Natural killer cell (primary cell): ENCODE measurements around the gene SCART1. TPM values are rescaled to one million over a fixed set of nuclear protein-coding genes. Genes with fewer than 3 reads are reported as not detected.

Experiments
- ATAC-seq, 3 donors: fragments of 150-1000 bp in 2 of 3; fragments of 200-7000 bp in 1 of 3; cut with Tn5 transposase; 1 replicate in 1 of 3; 2 replicates in 2 of 3; pipeline ENCODE4 v1.10.0; 2021; ENCODE audit warnings: mild to moderate bottlenecking in 2 of 3, moderate library complexity in 2 of 3
- DNase-seq, 2 donors: peaks; one replicate each; pipeline versions ENCODE4 v3.0.0 to v3.0.0-alpha.2; 2013 to 2021; ENCODE audit warnings: mixed read lengths in 1 of 2
- H3K27ac ChIP-seq: one replicate; pipeline ENCODE4 v1.5.1; 2013; ENCODE audit warnings: mild to moderate bottlenecking, low read length
- H3K27me3 ChIP-seq: one replicate; pipeline ENCODE4 v1.6.1; 2013; ENCODE audit warnings: low read length; ENCODE audit not compliant: control insufficient read depth, insufficient read depth
- H3K36me3 ChIP-seq: one replicate; pipeline ENCODE4 v1.6.1; 2013; ENCODE audit warnings: low read length; ENCODE audit not compliant: control insufficient read depth, insufficient read depth
- H3K4me1 ChIP-seq: one replicate; pipeline ENCODE4 v1.6.1; 2013; ENCODE audit warnings: low read length; ENCODE audit not compliant: control insufficient read depth, insufficient read depth
- H3K4me3 ChIP-seq: one replicate; pipeline ENCODE4 v1.5.1; 2013; ENCODE audit warnings: low read length
- H3K9me3 ChIP-seq: one replicate; pipeline ENCODE4 v1.6.1; 2013; ENCODE audit warnings: low read length; ENCODE audit not compliant: control insufficient read depth, insufficient read depth
- H3K27ac Mint-ChIP-seq, 2 donors: one replicate each; pipeline ENCODE4 v1.8.0; 2022; ENCODE audit warnings: mild to moderate bottlenecking in 2 of 2, mixed read lengths in 2 of 2, moderate library complexity in 1 of 2
- H3K27me3 Mint-ChIP-seq, 2 donors: one replicate each; pipeline ENCODE4 v1.8.0; 2022; ENCODE audit warnings: low read depth in 2 of 2, mixed read lengths in 2 of 2
- H3K36me3 Mint-ChIP-seq: one replicate; pipeline ENCODE4 v1.8.0; 2022; ENCODE audit warnings: mixed read lengths
- H3K4me1 Mint-ChIP-seq, 2 donors: one replicate each; pipeline ENCODE4 v1.8.0; 2022; ENCODE audit warnings: mixed read lengths in 2 of 2
- H3K4me3 Mint-ChIP-seq: one replicate; pipeline ENCODE4 v1.8.0; 2022; ENCODE audit warnings: mild to moderate bottlenecking, moderate library complexity, mixed read lengths
- H3K9me3 Mint-ChIP-seq, 2 donors: one replicate each; pipeline ENCODE4 v1.8.0; 2022; ENCODE audit warnings: mixed read lengths in 2 of 2
- WGBS: methylation state at CpG from one replicate; pipeline ENCODE4 v1.1.7; 2013; ENCODE audit warnings: missing lambda C conversion rate; ENCODE audit not compliant: insufficient coverage; 5-methylcytosine and 5-hydroxymethylcytosine counted together
- intact Hi-C: fragments of 100-400 bp; cut with micrococcal nuclease; formaldehyde crosslinking; loops from one replicate; pipeline ENCODE4 v1.14.2; 2022
- total RNA-seq, 4 donors: library from RNA; stranded (reverse); fragments of 120-200 nt in 1 of 4; gene quantifications; one replicate each; pipeline versions ENCODE4 v1.2.3 to v1.2.4, GENCODE V29; 2013 to 2022
- TF ChIP-seq, protein P1 (sequence below): fragments of 200-600 bp; IDR thresholded peaks from one replicate; pipeline ENCODE4 v1.8.0; 2022; ENCODE audit warnings: antibody characterized with exemption

The SCART1 gene
- total RNA-seq, 3 donors from 2014 or later (not counting 1 experiment from before 2014, with no cell fraction given): 8.6 to 13.8 (median 9.9) TPM

DNA sequence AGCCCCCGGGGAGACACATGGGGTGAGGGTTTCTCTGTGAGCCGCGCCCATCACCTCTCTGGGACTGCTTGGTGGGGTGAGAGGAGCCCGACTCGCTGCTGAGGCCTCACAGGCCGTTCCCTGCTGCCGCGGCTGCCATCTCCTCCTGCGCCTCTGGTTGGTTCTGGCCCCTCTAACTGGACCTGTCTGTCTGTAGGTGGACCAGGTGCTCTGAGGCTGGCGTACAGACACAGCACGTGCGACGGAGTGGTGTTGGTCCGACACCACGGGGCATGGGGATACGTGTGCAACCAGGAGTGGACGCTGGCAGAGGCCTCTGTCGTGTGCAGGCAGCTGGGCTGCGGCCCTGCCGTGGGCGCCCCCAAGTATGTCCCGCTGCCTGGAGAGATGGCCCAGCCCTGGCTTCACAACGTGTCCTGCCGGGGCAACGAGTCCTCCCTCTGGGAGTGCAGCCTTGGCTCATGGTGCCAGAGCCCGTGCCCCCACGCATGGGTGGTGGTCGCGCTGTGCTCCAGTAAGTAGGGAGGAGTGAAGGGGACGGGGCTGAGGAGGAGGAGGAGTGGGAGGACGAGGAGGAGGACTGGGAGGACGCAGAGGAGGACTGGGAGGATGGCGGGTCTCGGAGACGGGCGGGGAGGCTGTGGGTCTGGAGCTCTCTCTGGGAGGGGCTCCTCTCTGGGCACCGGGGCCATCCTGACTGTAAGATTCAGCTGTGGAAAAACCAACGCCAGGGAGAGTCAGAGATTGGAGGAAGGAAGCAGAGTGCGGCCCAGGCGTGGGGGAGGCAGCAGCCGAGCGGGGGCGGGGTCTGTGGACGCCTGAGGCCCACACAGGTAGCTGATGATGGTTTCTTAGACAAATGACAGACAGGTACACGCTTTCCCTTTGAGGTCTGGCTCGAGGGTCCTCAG lies 2.6 kb downstream of the SCART1 start:
- H3K36me3 ChIP-seq: no peaks in the 10 kb centered on the region
- H3K9me3 Mint-ChIP-seq: no peaks in the 10 kb centered on the region
- H3K4me1 ChIP-seq: peaks cover 7% of the 10 kb centered on the region
- no peak overlapping the region for H3K4me3 ChIP-seq
- no peaks in the 10 kb centered on the region for H3K27me3 ChIP-seq
- WGBS: 88% methylated on average over 46 of the region's 46 CpGs
- no peak overlapping the region for H3K27ac Mint-ChIP-seq
- no peaks in the 10 kb centered on the region for H3K9me3 ChIP-seq
- DNase-seq (no peak), ATAC-seq (no peak)
- no peaks in the 10 kb centered on the region for H3K27me3 Mint-ChIP-seq
- no peak overlapping the region for H3K4me3 Mint-ChIP-seq
- no peak overlapping the region for H3K27ac ChIP-seq
- intact Hi-C loops: no loop called here
- H3K4me1 Mint-ChIP-seq: peaks cover 0 to 5% of the 10 kb centered on the region in 2 donors
- H3K36me3 Mint-ChIP-seq: no peaks in the 10 kb centered on the region
- TF ChIP-seq, protein P1, sequence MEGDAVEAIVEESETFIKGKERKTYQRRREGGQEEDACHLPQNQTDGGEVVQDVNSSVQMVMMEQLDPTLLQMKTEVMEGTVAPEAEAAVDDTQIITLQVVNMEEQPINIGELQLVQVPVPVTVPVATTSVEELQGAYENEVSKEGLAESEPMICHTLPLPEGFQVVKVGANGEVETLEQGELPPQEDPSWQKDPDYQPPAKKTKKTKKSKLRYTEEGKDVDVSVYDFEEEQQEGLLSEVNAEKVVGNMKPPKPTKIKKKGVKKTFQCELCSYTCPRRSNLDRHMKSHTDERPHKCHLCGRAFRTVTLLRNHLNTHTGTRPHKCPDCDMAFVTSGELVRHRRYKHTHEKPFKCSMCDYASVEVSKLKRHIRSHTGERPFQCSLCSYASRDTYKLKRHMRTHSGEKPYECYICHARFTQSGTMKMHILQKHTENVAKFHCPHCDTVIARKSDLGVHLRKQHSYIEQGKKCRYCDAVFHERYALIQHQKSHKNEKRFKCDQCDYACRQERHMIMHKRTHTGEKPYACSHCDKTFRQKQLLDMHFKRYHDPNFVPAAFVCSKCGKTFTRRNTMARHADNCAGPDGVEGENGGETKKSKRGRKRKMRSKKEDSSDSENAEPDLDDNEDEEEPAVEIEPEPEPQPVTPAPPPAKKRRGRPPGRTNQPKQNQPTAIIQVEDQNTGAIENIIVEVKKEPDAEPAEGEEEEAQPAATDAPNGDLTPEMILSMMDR: no peak

GRCh38 chr10:133457100-133457841 lies 3.5 kb downstream of the SCART1 start:
- peaks cover 0 to 5% of the 10 kb centered on the region in 2 donors for H3K4me1 Mint-ChIP-seq
- H3K4me1 ChIP-seq: peaks cover 7% of the 10 kb centered on the region
- no peaks in the 10 kb centered on the region for H3K9me3 Mint-ChIP-seq
- no peak overlapping the region for H3K4me3 Mint-ChIP-seq
- H3K36me3 Mint-ChIP-seq: no peaks in the 10 kb centered on the region
- TF ChIP-seq, protein P1: no peak
- H3K27me3 ChIP-seq: no peaks in the 10 kb centered on the region
- H3K9me3 ChIP-seq: no peaks in the 10 kb centered on the region
- no peaks in the 10 kb centered on the region for H3K36me3 ChIP-seq
- H3K27me3 Mint-ChIP-seq: no peaks in the 10 kb centered on the region
- intact Hi-C loops: no loop called here
- WGBS: 96% methylated on average over 34 of the region's 34 CpGs
- H3K4me3 ChIP-seq: no peak overlapping the region
- DNase-seq (peak in 1 of 2 donors; percentile 13), ATAC-seq (no peak)
- H3K27ac ChIP-seq: no peak overlapping the region
- no peak overlapping the region for H3K27ac Mint-ChIP-seq

DNA sequence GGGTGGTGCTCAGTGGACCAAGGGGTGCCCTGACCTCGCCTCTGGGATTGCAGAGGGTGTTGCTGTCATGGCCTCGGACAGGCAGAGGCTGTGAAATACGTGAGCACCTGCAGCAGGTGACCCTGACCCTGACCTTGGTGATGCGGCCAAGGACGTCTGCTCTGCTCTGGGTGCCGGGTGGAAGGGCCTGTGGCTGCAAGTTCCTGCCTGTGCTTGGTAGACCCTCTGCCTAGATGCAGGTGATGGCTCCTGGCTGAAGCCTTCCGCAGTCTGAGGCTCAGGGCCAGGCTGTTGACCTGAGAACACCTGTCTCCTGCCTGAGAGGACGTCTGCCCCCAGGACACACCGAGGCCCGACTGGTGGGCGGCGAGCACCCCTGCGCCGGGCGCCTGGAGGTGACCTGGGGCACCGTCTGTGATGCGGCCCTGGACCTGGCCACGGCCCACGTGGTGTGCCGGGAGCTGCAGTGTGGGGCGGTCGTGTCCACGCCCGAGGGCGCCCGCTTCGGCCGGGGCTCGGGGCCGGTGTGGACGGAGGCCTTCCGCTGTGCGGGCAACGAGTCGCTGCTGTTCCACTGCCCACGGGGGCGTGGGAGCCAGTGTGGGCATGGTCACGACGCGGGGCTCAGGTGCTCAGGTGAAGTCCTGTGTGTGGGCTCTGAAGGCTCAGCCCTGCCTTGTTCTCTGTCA lies 4.4 kb downstream of the SCART1 start:
- Mint-ChIP-seq H3K4me3 (no peak overlapping the region), H3K36me3 (no peaks in the 10 kb centered on the region), H3K4me1 (peaks cover 0 to 5% of the 10 kb centered on the region in 2 donors), H3K9me3 (no peaks in the 10 kb centered on the region), H3K27me3 (no peaks in the 10 kb centered on the region), H3K27ac (no peak overlapping the region)
- H3K4me1 ChIP-seq: peaks cover 7% of the 10 kb centered on the region
- H3K9me3 ChIP-seq: no peaks in the 10 kb centered on the region
- no peaks in the 10 kb centered on the region for H3K27me3 ChIP-seq
- intact Hi-C loops: no loop called here
- DNase-seq (no peak), ATAC-seq (no peak)
- TF ChIP-seq, protein P1: no peak
- no peaks in the 10 kb centered on the region for H3K36me3 ChIP-seq
- H3K27ac ChIP-seq: no peak overlapping the region
- H3K4me3 ChIP-seq: no peak overlapping the region
- 92% methylated on average over 40 of the region's 40 CpGs for WGBS
